PC-3 (cell line): Measurements from ENCODE around the gene HARBI1. TPM values are rescaled to one million over a fixed set of nuclear protein-coding genes. Genes with fewer than 3 reads are reported as not detected.

ENCODE experiments used
- ATAC-seq: fragments of 200-7000 bp; cut with Tn5 transposase; 2 replicates; pipeline ENCODE4 v1.9.1; 2020; ENCODE audit warnings: mild to moderate bottlenecking, moderate library complexity
- BruUV-seq: library from RNA; stranded (reverse); fragments of 400-500 nt; replicated peaks from 2 replicates; lab custom pipeline; 2021; lab: Mats Ljungman, UMichigan
- CTCF ChIA-PET: fragments of 300-600 bp; sonication (Branson Sonifier 250); formaldehyde crosslinking; loops from one replicate; lab custom pipeline; 2022; ENCODE audit warnings: antibody characterized with exemption; lab: Charles Lee
- POLR2A ChIA-PET: fragments of 300-600 bp; sonication (Branson Sonifier 250); formaldehyde crosslinking; loops from one replicate; lab custom pipeline; 2022; ENCODE audit warnings: antibody characterized with exemption; ENCODE audit not compliant: unreplicated experiment; lab: Charles Lee
- DNase-seq: peaks from one replicate; pipeline ENCODE4 v3.0.0-alpha.2; 2015
- H2AFZ ChIP-seq: fragments of 300-600 bp; sonication (generic); 2 replicates; pipeline ENCODE4 v1.6.0; 2016; ENCODE audit warnings: antibody characterized with exemption, low read length
- H3F3A ChIP-seq: fragments of 300-600 bp; sonication (generic); one replicate; pipeline ENCODE4 v1.6.0; 2017; ENCODE audit warnings: antibody characterized with exemption, low read length, control low read depth, mild to moderate bottlenecking; ENCODE audit not compliant: unreplicated experiment
- H3K27ac ChIP-seq: fragments of 300-600 bp; sonication (generic); 2 replicates; pipeline ENCODE4 v1.5.1; 2016; ENCODE audit warnings: mild to moderate bottlenecking, low read length
- H3K27me3 ChIP-seq: fragments of 300-600 bp; sonication (generic); 2 replicates; pipeline ENCODE4 v1.6.1; 2016; ENCODE audit warnings: low read length, mixed read lengths
- H3K36me3 ChIP-seq: fragments of 300-600 bp; sonication (generic); 2 replicates; pipeline ENCODE4 v1.6.1; 2016; ENCODE audit warnings: low read depth, mixed run types, low read length, mixed read lengths
- H3K4me1 ChIP-seq: fragments of 300-600 bp; sonication (generic); 2 replicates; pipeline ENCODE4 v1.5.1; 2016; ENCODE audit warnings: low read length; ENCODE audit not compliant: insufficient read depth
- H3K4me2 ChIP-seq: fragments of 300-600 bp; sonication (generic); 2 replicates; pipeline ENCODE4 v1.6.0; 2016; ENCODE audit warnings: low read length
- H3K4me3 ChIP-seq: fragments of 300-600 bp; sonication (generic); 2 replicates; pipeline ENCODE4 v1.5.1; 2016; ENCODE audit warnings: mild to moderate bottlenecking, low read length, mixed read lengths
- H3K79me2 ChIP-seq: fragments of 300-600 bp; sonication (generic); 2 replicates; pipeline ENCODE4 v1.6.1; 2017; ENCODE audit warnings: low read length, mixed read lengths
- H3K9ac ChIP-seq: fragments of 300-600 bp; sonication (generic); 2 replicates; pipeline ENCODE4 v1.6.0; 2016; ENCODE audit warnings: mild to moderate bottlenecking, low read length
- H3K9me2 ChIP-seq: fragments of 300-600 bp; sonication (generic); replicated peaks from 2 replicates; pipeline ENCODE4 v1.6.1; 2016; ENCODE audit warnings: mixed run types, low read length, mixed read lengths
- H3K9me3 ChIP-seq: fragments of 300-600 bp; sonication (generic); 2 replicates; pipeline ENCODE4 v1.6.1; 2016; ENCODE audit warnings: low read length, mixed read lengths
- H4K20me1 ChIP-seq: fragments of 300-600 bp; sonication (generic); 2 replicates; pipeline ENCODE4 v1.6.1; 2016; ENCODE audit warnings: low read length, mixed read lengths
- EZH2 ChIP-seq: fragments of 300-600 bp; sonication (generic); IDR thresholded peaks from one replicate; pipeline ENCODE4 v1.6.1; 2017; ENCODE audit warnings: antibody characterized with exemption, mild to moderate bottlenecking, low read length; ENCODE audit not compliant: unreplicated experiment
- EZH2phosphoT487 ChIP-seq: fragments of 300-600 bp; sonication (generic); IDR thresholded peaks from 2 replicates; pipeline ENCODE4 v1.6.1; 2018; ENCODE audit warnings: mild to moderate bottlenecking, antibody characterized with exemption, low read length, borderline replicate concordance
- intact Hi-C: fragments of 100-400 bp; cut with micrococcal nuclease; formaldehyde crosslinking; loops from 2 replicates; pipeline ENCODE4 v1.9.0; 2023
- total RNA-seq: library from RNA; depleted of rRNA; stranded (reverse); fragments of >200 nt; gene quantifications from 2 replicates; pipeline ENCODE4 v1.2.3, GENCODE V29; 2014
- TF ChIP-seq, protein P1 (sequence below): fragments of 300-600 bp; sonication (generic); conservative IDR thresholded peaks from 2 replicates; pipeline ENCODE4 v1.5.1; 2017; ENCODE audit warnings: antibody characterized with exemption, low read depth, mild to moderate bottlenecking, low read length

The HARBI1 gene
- total RNA-seq, 1 experiment from 2014 or later: 1.7 TPM

DNA sequence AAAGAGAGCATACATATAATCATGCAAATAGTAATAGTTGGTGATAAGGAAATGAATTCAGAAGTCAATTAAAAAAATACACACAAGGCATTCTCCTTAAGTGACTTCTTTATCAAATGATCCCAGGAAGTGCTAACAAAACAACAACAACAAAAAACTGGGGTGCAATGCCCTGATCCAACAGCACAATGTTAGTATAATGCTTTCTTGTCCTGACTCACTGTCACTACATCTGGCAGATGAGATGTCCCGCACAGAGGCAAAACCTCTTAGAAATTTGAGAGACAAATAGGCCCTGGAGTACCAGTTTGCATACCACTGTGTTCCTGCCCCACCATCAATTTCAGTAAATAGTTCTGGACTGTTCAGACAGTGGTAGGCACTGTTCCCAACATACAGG, 12.2 kb downstream of the HARBI1 start:
- Histone ChIP-seq H3K4me3 (no peak overlapping the region), H2AFZ (no peak overlapping the region), H3K9ac (no peak overlapping the region), H4K20me1 (no peaks in the 10 kb centered on the region), H3F3A (no peaks in the 10 kb centered on the region), H3K36me3 (no peaks in the 10 kb centered on the region), H3K79me2 (no peaks in the 10 kb centered on the region), H3K4me2 (no peak overlapping the region), H3K9me2 (no peaks in the 10 kb centered on the region), H3K4me1 (no peaks in the 10 kb centered on the region), H3K27ac (no peak overlapping the region), H3K27me3 (no peaks in the 10 kb centered on the region), H3K9me3 (no peaks in the 10 kb centered on the region)
- ATAC-seq (no peak), DNase-seq (no peak)
- no TSS peak for BruUV-seq
- CTCF ChIA-PET: no interaction called here
- TF ChIP-seq EZH2 (no peak), EZH2phosphoT487 (no peak)
- TF ChIP-seq, protein P1, sequence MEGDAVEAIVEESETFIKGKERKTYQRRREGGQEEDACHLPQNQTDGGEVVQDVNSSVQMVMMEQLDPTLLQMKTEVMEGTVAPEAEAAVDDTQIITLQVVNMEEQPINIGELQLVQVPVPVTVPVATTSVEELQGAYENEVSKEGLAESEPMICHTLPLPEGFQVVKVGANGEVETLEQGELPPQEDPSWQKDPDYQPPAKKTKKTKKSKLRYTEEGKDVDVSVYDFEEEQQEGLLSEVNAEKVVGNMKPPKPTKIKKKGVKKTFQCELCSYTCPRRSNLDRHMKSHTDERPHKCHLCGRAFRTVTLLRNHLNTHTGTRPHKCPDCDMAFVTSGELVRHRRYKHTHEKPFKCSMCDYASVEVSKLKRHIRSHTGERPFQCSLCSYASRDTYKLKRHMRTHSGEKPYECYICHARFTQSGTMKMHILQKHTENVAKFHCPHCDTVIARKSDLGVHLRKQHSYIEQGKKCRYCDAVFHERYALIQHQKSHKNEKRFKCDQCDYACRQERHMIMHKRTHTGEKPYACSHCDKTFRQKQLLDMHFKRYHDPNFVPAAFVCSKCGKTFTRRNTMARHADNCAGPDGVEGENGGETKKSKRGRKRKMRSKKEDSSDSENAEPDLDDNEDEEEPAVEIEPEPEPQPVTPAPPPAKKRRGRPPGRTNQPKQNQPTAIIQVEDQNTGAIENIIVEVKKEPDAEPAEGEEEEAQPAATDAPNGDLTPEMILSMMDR: no peak
- intact Hi-C loops: no loop called here
- POLR2A ChIA-PET: no interaction called here

DNA sequence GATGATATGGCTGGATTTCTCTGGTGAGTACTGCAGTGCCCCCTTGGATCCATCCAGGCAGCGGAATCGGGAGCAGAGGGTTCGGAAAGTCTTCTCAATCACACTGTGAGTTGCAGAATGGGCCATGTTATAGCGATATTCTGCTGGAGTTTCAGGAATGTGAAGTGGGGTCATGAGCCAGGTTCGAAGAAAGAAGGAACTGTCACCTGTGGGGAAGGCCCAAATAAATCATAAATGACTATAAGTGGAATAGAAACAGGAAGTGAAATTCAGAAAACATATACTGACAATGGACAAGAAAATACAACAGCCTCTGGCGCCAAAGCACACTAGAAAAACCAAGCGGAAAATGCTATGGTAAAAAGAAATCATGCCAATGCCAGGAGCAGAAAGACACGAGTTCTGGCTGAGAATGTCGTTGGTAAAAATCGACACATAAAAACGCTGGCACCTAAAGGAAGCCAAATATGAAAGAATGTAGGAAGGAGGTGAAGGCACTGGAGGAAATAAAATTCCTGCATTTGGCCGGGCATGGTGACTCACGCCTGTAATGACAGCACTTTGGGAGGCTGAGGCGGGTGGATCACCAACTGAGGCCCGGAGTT, 13.2 kb downstream of the HARBI1 start:
- no peaks in the 10 kb centered on the region for H3K4me1 ChIP-seq
- no peaks in the 10 kb centered on the region for H3K36me3 ChIP-seq
- H3K9ac ChIP-seq: no peak overlapping the region
- H3K9me2 ChIP-seq: no peaks in the 10 kb centered on the region
- ChIA-PET POLR2A (no interaction called here), CTCF (no interaction called here)
- no peaks in the 10 kb centered on the region for H3K9me3 ChIP-seq
- no peaks in the 10 kb centered on the region for H3K27me3 ChIP-seq
- no peak for ATAC-seq
- BruUV-seq: no TSS peak
- no peaks in the 10 kb centered on the region for H3K79me2 ChIP-seq
- intact Hi-C loops: no loop called here
- no peak overlapping the region for H2AFZ ChIP-seq
- no peak for DNase-seq
- H3K4me3 ChIP-seq: no peak overlapping the region
- TF ChIP-seq, protein P1: no peak
- TF ChIP-seq EZH2phosphoT487 (no peak), EZH2 (no peak)
- H3F3A ChIP-seq: no peaks in the 10 kb centered on the region
- H3K4me2 ChIP-seq: no peak overlapping the region
- no peak overlapping the region for H3K27ac ChIP-seq
- no peaks in the 10 kb centered on the region for H4K20me1 ChIP-seq

DNA sequence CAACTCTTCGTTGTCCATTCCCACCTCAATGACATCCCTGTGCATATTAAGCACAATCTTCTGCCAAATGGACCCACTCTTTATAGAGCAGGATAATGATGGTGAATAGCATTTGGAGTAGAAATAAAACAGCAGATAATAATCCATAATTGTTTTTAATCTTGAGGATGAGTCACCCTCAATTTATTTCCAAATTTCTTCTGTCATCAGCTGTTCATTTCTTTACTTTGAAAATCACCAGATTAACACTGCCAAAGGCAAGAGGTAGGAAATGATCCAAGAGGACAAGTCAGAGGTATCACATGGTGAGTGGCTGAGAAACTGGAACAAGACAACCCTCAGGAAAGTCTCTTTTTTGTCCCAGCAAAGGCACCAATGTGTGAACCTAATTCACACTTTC, 15.9 kb downstream of the HARBI1 start:
- Histone ChIP-seq H3K4me1 (no peaks in the 10 kb centered on the region), H3K79me2 (no peaks in the 10 kb centered on the region), H4K20me1 (no peaks in the 10 kb centered on the region), H3K27me3 (no peaks in the 10 kb centered on the region), H3K4me3 (no peak overlapping the region), H2AFZ (no peak overlapping the region), H3K9me2 (no peaks in the 10 kb centered on the region), H3K36me3 (no peaks in the 10 kb centered on the region), H3K9ac (no peak overlapping the region), H3K9me3 (no peaks in the 10 kb centered on the region), H3F3A (no peaks in the 10 kb centered on the region), H3K27ac (no peak overlapping the region), H3K4me2 (no peak overlapping the region)
- ATAC-seq (no peak), DNase-seq (no peak)
- no TSS peak for BruUV-seq
- intact Hi-C loops: no loop called here
- ChIA-PET POLR2A (interaction anchor here (0.7 kb wide), 1 partner anchor 522 kb away, joined by 3 read pairs; no protein-coding TSS in a partner anchor), CTCF (no interaction called here)
- TF ChIP-seq EZH2 (no peak), EZH2phosphoT487 (no peak)
- TF ChIP-seq, protein P1: no peak
